GM18519 (cell line): Measurements from ENCODE around the gene MEIKIN.

ENCODE experiments used
- ATAC-seq: cut with Tn5 transposase; IDR thresholded peaks from one replicate; pipeline ENCODE4 v1.9.1; 2021; ENCODE audit warnings: mild to moderate bottlenecking, moderate library complexity; ENCODE audit not compliant: unreplicated experiment, low FRiP score

The MEIKIN gene

GRCh38 chr5:131945551-131946168 is at the start of gene MEIKIN:
Gene MEIKIN, minus strand, starts transcription at chr5:131945663. Its CDS starts 158 bp downstream, at chr5:131945505.
- ATAC-seq: no peak

GRCh38 chr5:131994533-131995226 is 49.2 kb upstream of the MEIKIN start:
- no peak for ATAC-seq

GRCh38 chr5:131994090-131994489 is 48.6 kb upstream of the MEIKIN start:
- no peak for ATAC-seq

- no peak for ATAC-seq
Observed at GRCh38 chr5:131993676-131994075, 48.2 kb upstream of the MEIKIN start.

- no peak for ATAC-seq
Observed at GRCh38 chr5:131992370-131992769, 46.9 kb upstream of the MEIKIN start.

- ATAC-seq: no peak
Observed at GRCh38 chr5:131991593-131992324, 46.3 kb upstream of the MEIKIN start.

- no peak for ATAC-seq
Observed at GRCh38 chr5:131990716-131991115, 45.3 kb upstream of the MEIKIN start.

GRCh38 chr5:131988601-131989000 is 43.1 kb upstream of the MEIKIN start:
- no peak for ATAC-seq

- no peak for ATAC-seq
Observed at GRCh38 chr5:131987251-131987650, 41.8 kb upstream of the MEIKIN start.

GRCh38 chr5:131986161-131986912 is 40.9 kb upstream of the MEIKIN start:
- no peak for ATAC-seq

GRCh38 chr5:131984956-131985665 is 39.6 kb upstream of the MEIKIN start:
- ATAC-seq: no peak

GRCh38 chr5:131983244-131983771 is 37.8 kb upstream of the MEIKIN start:
- ATAC-seq: no peak

- ATAC-seq: no peak
Observed at GRCh38 chr5:131981516-131981915, 36.1 kb upstream of the MEIKIN start.

GRCh38 chr5:131980696-131981095 is 35.2 kb upstream of the MEIKIN start:
- ATAC-seq: no peak

GRCh38 chr5:131979816-131980215 is 34.4 kb upstream of the MEIKIN start:
- ATAC-seq: no peak

- ATAC-seq: no peak
Observed at GRCh38 chr5:131977212-131977604, 31.7 kb upstream of the MEIKIN start.

GRCh38 chr5:131976414-131977211 is 31.1 kb upstream of the MEIKIN start:
- ATAC-seq: no peak

- no peak for ATAC-seq
Observed at GRCh38 chr5:131974956-131975726, 29.7 kb upstream of the MEIKIN start.

- ATAC-seq: no peak
Observed at GRCh38 chr5:131974622-131974955, 29.1 kb upstream of the MEIKIN start.
